IMR-90 (cell line): ENCODE data around the gene KCNN3. TPM values are rescaled to one million over a fixed set of nuclear protein-coding genes. Genes with fewer than 3 reads are reported as not detected.

Source experiments
- ATAC-seq: fragments of 200-7000 bp; cut with Tn5 transposase; 2 replicates; pipeline ENCODE4 v1.9.1; 2020; ENCODE audit warnings: low read depth, mild to moderate bottlenecking, moderate library complexity
- BruUV-seq: library from RNA; stranded (reverse); fragments of 400-500 nt; replicated peaks from 2 replicates; lab custom pipeline; 2021; lab: Mats Ljungman, UMichigan
- CTCF ChIA-PET: fragments of 300-600 bp; formaldehyde crosslinking; extraction: SDS; loops from one replicate; lab custom pipeline; 2021; ENCODE audit warnings: antibody characterized with exemption; lab: Yijun Ruan, JAX
- POLR2A ChIA-PET: fragments of 300-600 bp; sonication (Branson Sonifier 250); formaldehyde crosslinking; loops from one replicate; lab custom pipeline; 2022; ENCODE audit warnings: antibody characterized with exemption; ENCODE audit not compliant: unreplicated experiment; lab: Charles Lee
- DNase-seq: peaks from one replicate; pipeline ENCODE4 v3.0.0; 2013
- H2AFZ ChIP-seq: replicated peaks from 2 replicates; pipeline ENCODE3; 2013; ENCODE audit warnings: low read length, mild to moderate bottlenecking; ENCODE audit not compliant: poor library complexity
- H2AK5ac ChIP-seq: 2 replicates; pipeline ENCODE4 v1.6.1; 2013; ENCODE audit warnings: low read depth, low read length, inconsistent platforms
- H2AK9ac ChIP-seq: replicated peaks from 2 replicates; pipeline ENCODE3; 2013; ENCODE audit warnings: mild to moderate bottlenecking, low read depth, low read length, moderate library complexity; ENCODE audit not compliant: poor library complexity
- H2BK120ac ChIP-seq: 2 replicates; pipeline ENCODE4 v1.6.1; 2013; ENCODE audit warnings: low read depth, low read length, inconsistent platforms
- H2BK15ac ChIP-seq: 3 replicates; pipeline ENCODE4 v1.6.1; 2013; ENCODE audit warnings: low read depth, low read length, inconsistent platforms
- H2BK20ac ChIP-seq: 2 replicates; pipeline ENCODE4 v1.6.1; 2013; ENCODE audit warnings: low read depth, mild to moderate bottlenecking, inconsistent platforms, low read length, moderate library complexity
- H2BK5ac ChIP-seq: 2 replicates; pipeline ENCODE4 v1.6.1; 2013; ENCODE audit warnings: mild to moderate bottlenecking, low read depth, low read length, inconsistent platforms; ENCODE audit not compliant: poor library complexity, severe bottlenecking
- H3K14ac ChIP-seq: replicated peaks from 2 replicates; pipeline ENCODE4 v1.6.1; 2013; ENCODE audit warnings: low read depth, low read length, inconsistent platforms
- H3K18ac ChIP-seq: 2 replicates; pipeline ENCODE4 v1.6.1; 2013; ENCODE audit warnings: low read depth, low read length, control low read depth
- H3K23ac ChIP-seq: 2 replicates; pipeline ENCODE4 v1.6.1; 2013; ENCODE audit warnings: low read depth, low read length, inconsistent platforms
- H3K27ac ChIP-seq: 2 replicates; pipeline ENCODE4 v1.5.1; 2013; ENCODE audit warnings: mild to moderate bottlenecking, control low read depth, low read length; ENCODE audit not compliant: insufficient read depth
- H3K27me3 ChIP-seq: 2 replicates; pipeline ENCODE4 v1.6.1; 2013; ENCODE audit warnings: low read length; ENCODE audit not compliant: control insufficient read depth, insufficient read depth
- H3K36me3 ChIP-seq: 2 replicates; pipeline ENCODE4 v1.6.1; 2013; ENCODE audit warnings: low read length, mixed read lengths; ENCODE audit not compliant: control insufficient read depth, insufficient read depth
- H3K4ac ChIP-seq: 2 replicates; pipeline ENCODE4 v1.6.1; 2013; ENCODE audit warnings: low read depth, low read length, inconsistent platforms
- H3K4me1 ChIP-seq: 2 replicates; pipeline ENCODE4 v1.6.1; 2013; ENCODE audit warnings: low read length, mixed read lengths; ENCODE audit not compliant: control insufficient read depth, insufficient read depth
- H3K4me2 ChIP-seq: 2 replicates; pipeline ENCODE4 v1.6.1; 2013; ENCODE audit warnings: low read depth, mild to moderate bottlenecking, control low read depth, low read length, moderate library complexity
- H3K4me3 ChIP-seq: 2 replicates; pipeline ENCODE4 v1.5.1; 2013; ENCODE audit warnings: low read depth, mild to moderate bottlenecking, control low read depth, low read length, moderate library complexity; ENCODE audit not compliant: insufficient read depth
- H3K56ac ChIP-seq: 2 replicates; pipeline ENCODE4 v1.6.1; 2013; ENCODE audit warnings: low read length, inconsistent platforms; ENCODE audit not compliant: insufficient read depth; ENCODE audit errors: extremely low read depth
- H3K79me1 ChIP-seq, 2 experiments: 2 replicates each; pipeline ENCODE4 v1.6.1; 2013; ENCODE audit warnings: low read length in 2 of 2, inconsistent platforms in 1 of 2, low read depth in 1 of 2
- H3K9ac ChIP-seq: 2 replicates; pipeline ENCODE4 v1.6.1; 2013; ENCODE audit warnings: low read depth, low read length, control low read depth
- H3K9me1 ChIP-seq: 2 replicates; pipeline ENCODE4 v1.6.1; 2013; ENCODE audit warnings: low read length, inconsistent platforms; ENCODE audit not compliant: insufficient read depth
- H3K9me3 ChIP-seq: 2 replicates; pipeline ENCODE4 v1.6.1; 2013; ENCODE audit warnings: low read length; ENCODE audit not compliant: control insufficient read depth, insufficient read depth
- H4K20me1 ChIP-seq: 2 replicates; pipeline ENCODE4 v1.6.1; 2013; ENCODE audit warnings: low read length, inconsistent platforms; ENCODE audit not compliant: insufficient read depth
- H4K5ac ChIP-seq: 2 replicates; pipeline ENCODE4 v1.6.1; 2013; ENCODE audit warnings: mild to moderate bottlenecking, low read depth, low read length, control low read depth
- H4K8ac ChIP-seq, 2 experiments: 2 replicates each; pipeline ENCODE4 v1.6.1; 2013; ENCODE audit warnings: low read depth in 2 of 2, low read length in 2 of 2, control low read depth in 1 of 2, inconsistent platforms in 1 of 2
- H4K91ac ChIP-seq: 2 replicates; pipeline ENCODE4 v1.6.1; 2013; ENCODE audit warnings: low read depth, low read length, inconsistent platforms; ENCODE audit not compliant: insufficient read depth
- BHLHE40 ChIP-seq: fragments of 150-350 bp; IDR thresholded peaks from 2 replicates; pipeline ENCODE4 v1.6.1; 2016; ENCODE audit warnings: mild to moderate bottlenecking, low read depth, low read length
- CEBPB ChIP-seq: IDR thresholded peaks from 2 replicates; pipeline ENCODE4 v1.6.1; 2012; ENCODE audit warnings: low read depth, low read length, improper control_type of control experiment
- CHD1 ChIP-seq: IDR thresholded peaks from 2 replicates; pipeline ENCODE4 v1.6.1; 2012; ENCODE audit warnings: low read depth, low read length, improper control_type of control experiment
- FOS ChIP-seq: fragments of 150-350 bp; IDR thresholded peaks from 2 replicates; pipeline ENCODE4 v1.6.1; 2016; ENCODE audit warnings: low read depth, low read length
- MXI1 ChIP-seq: IDR thresholded peaks from 2 replicates; pipeline ENCODE4 v1.6.1; 2012; ENCODE audit warnings: low read depth, mild to moderate bottlenecking, low read length, moderate library complexity, borderline replicate concordance
- NFE2L2 ChIP-seq: fragments of 150-350 bp; IDR thresholded peaks from 2 replicates; pipeline ENCODE4 v1.6.1; 2016; ENCODE audit warnings: low read depth, mild to moderate bottlenecking, low read length
- POLR2A ChIP-seq: IDR thresholded peaks from 2 replicates; pipeline ENCODE4 v1.6.1; 2012; ENCODE audit warnings: mild to moderate bottlenecking, low read depth, low read length
- RAD21 ChIP-seq: IDR thresholded peaks from 2 replicates; pipeline ENCODE4 v1.6.1; 2012; ENCODE audit warnings: low read length, improper control_type of control experiment
- RFX5 ChIP-seq: IDR thresholded peaks from 2 replicates; pipeline ENCODE4 v1.8.0; 2012; ENCODE audit warnings: low read depth, mild to moderate bottlenecking, low read length, moderate library complexity
- SMC3 ChIP-seq: fragments of 150-350 bp; IDR thresholded peaks from 2 replicates; pipeline ENCODE4 v1.6.1; 2016; ENCODE audit warnings: low read depth, mild to moderate bottlenecking, antibody characterized with exemption, low read length, moderate library complexity
- WGBS, 2 experiments: methylation state at CpG; one replicate each; pipeline versions ENCODE4 v1.1.5 to v1.1.7; 2013; ENCODE audit warnings: missing lambda C conversion rate in 2 of 2; ENCODE audit not compliant: insufficient read length in 1 of 2; ENCODE audit errors: extremely low coverage in 2 of 2; 5-methylcytosine and 5-hydroxymethylcytosine counted together
- dilution Hi-C: fragments of 300-500 bp; cut with HindIII; formaldehyde crosslinking; loops from one replicate; pipeline ENCODE4 v1.14.3; 2018; ENCODE audit warnings: low sequenced_read_pairs; ENCODE audit not compliant: unreplicated experiment
- in situ Hi-C: fragments of 300-500 bp; cut with MboI; formaldehyde crosslinking; loops from 3 replicates; pipeline ENCODE4 v1.14.3; 2019; ENCODE audit warnings: low sequenced_read_pairs, inconsistent platforms, mixed read lengths
- intact Hi-C: fragments of 100-400 bp; cut with micrococcal nuclease; formaldehyde crosslinking; loops from 2 replicates; pipeline ENCODE4 v1.10.0; 2022
- polyA plus RNA-seq, 3 experiments: library from polyadenylated mRNA; depleted of rRNA; stranded (reverse); fragments of >200 nt; gene quantifications; 2 replicates each; pipeline ENCODE4 v1.2.3, GENCODE V29; 2012; ENCODE audit warnings: low replicate concordance in 1 of 3
- total RNA-seq: library from RNA; depleted of rRNA; stranded (reverse); fragments of >200 nt; gene quantifications from 2 replicates; pipeline ENCODE4 v1.2.3, GENCODE V29; 2012
- TF ChIP-seq, protein P1 (sequence below): fragments of 150-350 bp; IDR thresholded peaks from 2 replicates; pipeline ENCODE4 v1.6.1; 2016; ENCODE audit warnings: low read depth, mild to moderate bottlenecking, low read length, moderate library complexity, borderline replicate concordance
- TF ChIP-seq, protein P2 (sequence below): conservative IDR thresholded peaks from 2 replicates; pipeline ENCODE4 v1.5.1; 2012; ENCODE audit warnings: mild to moderate bottlenecking, low read depth, low read length, improper control_type of control experiment

The KCNN3 gene
- total and polyA plus RNA-seq, 2 of the 4 experiments (the other 2 are of a cell fraction): 0.02 TPM; not detected in 1

DNA sequence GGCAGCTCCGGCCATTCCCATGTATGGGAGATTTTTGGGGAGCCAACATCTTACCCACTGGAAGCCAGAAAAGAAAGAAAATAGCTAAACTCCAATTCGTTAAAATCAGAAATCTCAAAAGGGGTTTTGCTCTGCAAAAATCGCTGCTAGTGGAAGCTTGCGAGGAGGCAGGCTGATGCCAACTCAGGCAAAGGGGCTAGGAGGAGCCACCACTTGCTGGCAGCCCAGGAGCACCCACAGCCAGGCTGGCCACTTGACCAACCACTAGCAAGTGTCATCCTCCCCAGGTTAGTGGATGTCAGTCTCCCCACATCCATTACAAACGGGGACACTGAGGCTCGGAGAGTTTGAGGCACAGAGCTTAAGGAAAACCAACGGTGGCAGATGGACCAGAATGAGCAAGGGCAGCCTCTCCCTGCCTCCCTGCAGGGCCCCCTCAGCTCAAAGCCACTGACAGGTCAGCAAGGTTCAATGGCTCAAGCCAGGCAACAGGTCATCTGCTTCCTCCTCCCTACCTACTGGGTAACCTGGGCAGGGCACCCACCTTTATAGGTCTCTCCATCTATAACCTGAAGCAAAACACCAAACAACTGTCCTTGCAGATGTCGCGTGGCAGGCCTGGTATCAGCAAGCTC lies 10.8 kb downstream of the KCNN3 start (continued):
- no peak for TF ChIP-seq RAD21
- TF ChIP-seq RFX5: no peak
- TF ChIP-seq SMC3: no peak

GRCh38 chr1:154857441-154858215 lies 12.5 kb downstream of the KCNN3 start:
- Histone ChIP-seq H3K27ac (no peak overlapping the region), H4K5ac (no peak overlapping the region), H2AK5ac (no peak overlapping the region), H2BK20ac (no peak overlapping the region), H4K8ac (no peak overlapping the region), H3K4me2 (no peak overlapping the region), H3K79me1 (no peaks in the 10 kb centered on the region), H2AK9ac (no peak overlapping the region), H3K4me3 (no peak overlapping the region), H2AFZ (no peak overlapping the region), H2BK5ac (no peak overlapping the region), H4K20me1 (no peaks in the 10 kb centered on the region), H4K91ac (no peak overlapping the region), H3K4me1 (peaks cover 10% of the 10 kb centered on the region), H3K9ac (no peak overlapping the region), H3K14ac (no peak overlapping the region), H3K36me3 (no peaks in the 10 kb centered on the region), H2BK120ac (no peak overlapping the region), H3K23ac (no peak overlapping the region), H3K4ac (no peak overlapping the region), H3K27me3 (peaks cover 21% of the 10 kb centered on the region), H3K18ac (no peak overlapping the region), H3K9me3 (no peaks in the 10 kb centered on the region), H3K9me1 (peaks cover 3% of the 10 kb centered on the region; the same call in 1 of the 2 replicates), H2BK15ac (no peak overlapping the region), H3K56ac (no peak overlapping the region)
- in situ Hi-C loops (no loop called here), intact Hi-C loops (no loop called here), dilution Hi-C loops (no loop called here)
- DNase-seq: no peak
- 89% methylated on average over 5 of the region's 11 CpGs; no CpG with 5 or more reads in 1 of the 2 experiments for WGBS, 2 experiments
- TF ChIP-seq BHLHE40 (no peak), RFX5 (no peak), RAD21 (no peak), POLR2A (no peak), CEBPB (no peak), NFE2L2 (no peak), CHD1 (no peak), MXI1 (no peak), FOS (no peak)
- TF ChIP-seq, protein P1, sequence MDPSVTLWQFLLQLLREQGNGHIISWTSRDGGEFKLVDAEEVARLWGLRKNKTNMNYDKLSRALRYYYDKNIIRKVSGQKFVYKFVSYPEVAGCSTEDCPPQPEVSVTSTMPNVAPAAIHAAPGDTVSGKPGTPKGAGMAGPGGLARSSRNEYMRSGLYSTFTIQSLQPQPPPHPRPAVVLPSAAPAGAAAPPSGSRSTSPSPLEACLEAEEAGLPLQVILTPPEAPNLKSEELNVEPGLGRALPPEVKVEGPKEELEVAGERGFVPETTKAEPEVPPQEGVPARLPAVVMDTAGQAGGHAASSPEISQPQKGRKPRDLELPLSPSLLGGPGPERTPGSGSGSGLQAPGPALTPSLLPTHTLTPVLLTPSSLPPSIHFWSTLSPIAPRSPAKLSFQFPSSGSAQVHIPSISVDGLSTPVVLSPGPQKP: no peak
- TF ChIP-seq, protein P2, sequence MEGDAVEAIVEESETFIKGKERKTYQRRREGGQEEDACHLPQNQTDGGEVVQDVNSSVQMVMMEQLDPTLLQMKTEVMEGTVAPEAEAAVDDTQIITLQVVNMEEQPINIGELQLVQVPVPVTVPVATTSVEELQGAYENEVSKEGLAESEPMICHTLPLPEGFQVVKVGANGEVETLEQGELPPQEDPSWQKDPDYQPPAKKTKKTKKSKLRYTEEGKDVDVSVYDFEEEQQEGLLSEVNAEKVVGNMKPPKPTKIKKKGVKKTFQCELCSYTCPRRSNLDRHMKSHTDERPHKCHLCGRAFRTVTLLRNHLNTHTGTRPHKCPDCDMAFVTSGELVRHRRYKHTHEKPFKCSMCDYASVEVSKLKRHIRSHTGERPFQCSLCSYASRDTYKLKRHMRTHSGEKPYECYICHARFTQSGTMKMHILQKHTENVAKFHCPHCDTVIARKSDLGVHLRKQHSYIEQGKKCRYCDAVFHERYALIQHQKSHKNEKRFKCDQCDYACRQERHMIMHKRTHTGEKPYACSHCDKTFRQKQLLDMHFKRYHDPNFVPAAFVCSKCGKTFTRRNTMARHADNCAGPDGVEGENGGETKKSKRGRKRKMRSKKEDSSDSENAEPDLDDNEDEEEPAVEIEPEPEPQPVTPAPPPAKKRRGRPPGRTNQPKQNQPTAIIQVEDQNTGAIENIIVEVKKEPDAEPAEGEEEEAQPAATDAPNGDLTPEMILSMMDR: no peak
- ChIA-PET POLR2A (no interaction called here), CTCF (no interaction called here)
- no peak for ATAC-seq
- BruUV-seq: no TSS peak
